Transverse colon (tissue), 4 donors: Measurements from ENCODE around the gene AMFR.

Source experiments
- CTCF ChIP-seq, 5 experiments: fragments of 200-600 bp in 3 of 5; fragments of 450-650 bp in 2 of 5; sonication (generic) in 3 of 5; IDR thresholded peaks; 1 replicate in 2 of 5; 2 replicates in 3 of 5; pipeline ENCODE4 v1.5.1; 2016 to 2017; ENCODE audit warnings: antibody characterized with exemption in 5 of 5, inconsistent platforms in 3 of 5, mild to moderate bottlenecking in 2 of 5, moderate library complexity in 1 of 5
- POLR2A ChIP-seq: fragments of 450-650 bp; IDR thresholded peaks from one replicate; pipeline ENCODE4 v1.6.1; 2016; ENCODE audit warnings: antibody characterized with exemption, mild to moderate bottlenecking, moderate library complexity
- POLR2AphosphoS5 ChIP-seq, 3 donors: sonication (generic); formaldehyde crosslinking; IDR thresholded peaks; one replicate each; pipeline ENCODE4 v1.6.1; 2016; ENCODE audit warnings: antibody characterized with exemption in 3 of 3

GRCh38 chr16:56450275-56450985, 25.1 kb upstream of the AMFR start:
- TF ChIP-seq CTCF (IDR thresholded peaks at IDR 0.05) (no peak), POLR2AphosphoS5 (IDR thresholded peaks at IDR 0.05) (no peak), POLR2A (no peak)
